DMS53 treated with DMSO at 0.1 percent for 48 hours (cell line): ENCODE measurements around the gene GAB4.
"Not testable (repeated sequence)": the region's sequence is repeated elsewhere in the genome, so short reads cannot be mapped to it uniquely, and the experiment has no call there.

Experiments used
- DNase-seq: peaks from one replicate; lab custom pipeline; 2025; ENCODE audit not compliant: unreplicated experiment; lab: John Stamatoyannopoulos, UW

The GAB4 gene

DNA sequence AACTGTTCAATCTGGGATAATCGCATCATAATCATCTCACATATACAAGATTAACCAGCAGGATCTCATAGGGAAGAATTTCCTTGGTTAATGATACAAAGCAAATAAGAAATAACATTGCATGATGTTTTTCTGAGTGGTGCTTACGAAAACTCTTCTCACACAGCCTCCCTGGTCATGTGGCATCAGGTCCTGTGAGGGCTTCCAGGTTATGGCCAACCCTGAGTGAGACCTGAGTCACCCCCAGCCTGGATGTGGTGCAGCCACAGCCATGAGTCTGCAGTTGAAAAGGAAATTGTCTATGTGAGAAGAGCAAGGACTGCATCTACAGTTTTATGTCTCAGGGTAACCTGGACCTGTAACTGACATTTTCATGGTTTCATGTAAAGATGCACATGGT lies 92.3 kb downstream of the GAB4 start:
- no peak for DNase-seq

DNA sequence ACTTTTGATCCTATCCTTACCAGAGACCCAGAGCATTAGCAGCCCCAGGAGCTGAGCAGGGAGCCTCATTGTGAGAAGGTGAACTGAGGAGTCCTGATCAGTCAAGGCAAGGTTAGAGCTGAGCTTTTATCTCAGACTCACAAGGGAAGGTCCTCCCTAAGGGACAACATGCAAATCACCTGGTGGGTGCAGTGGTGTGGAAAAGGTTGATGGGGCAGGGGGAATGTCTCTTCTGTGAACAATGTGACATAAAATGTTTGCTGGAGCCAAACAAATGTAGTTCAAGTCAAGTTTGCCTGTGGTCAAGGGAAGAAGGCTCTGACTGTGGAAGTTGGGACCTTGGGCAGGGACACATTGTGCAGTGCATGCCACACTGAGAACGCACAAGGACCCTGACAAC lies 93.1 kb downstream of the GAB4 start:
- DNase-seq, result not testable (repeated sequence)

DNA sequence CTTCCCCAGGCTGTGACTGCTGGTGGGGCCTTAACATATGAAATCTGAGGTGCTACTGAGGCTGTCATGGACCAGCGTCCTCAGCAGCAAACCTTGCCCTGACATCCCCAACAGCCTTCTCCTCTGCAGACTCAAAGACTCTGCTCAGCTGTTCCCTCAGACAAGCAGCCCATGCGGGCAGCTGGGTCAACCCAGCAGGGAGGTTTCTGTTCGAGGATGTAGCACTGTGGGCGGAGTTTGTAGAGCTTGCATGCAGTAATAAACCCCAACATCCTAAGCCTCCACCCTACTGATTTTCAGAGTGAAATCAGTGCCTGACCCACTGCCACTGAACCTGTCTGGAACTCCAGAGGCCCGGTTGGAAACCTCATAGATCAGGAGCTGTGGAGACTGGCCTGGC lies 94.0 kb downstream of the GAB4 start:
- no peak for DNase-seq

DNA sequence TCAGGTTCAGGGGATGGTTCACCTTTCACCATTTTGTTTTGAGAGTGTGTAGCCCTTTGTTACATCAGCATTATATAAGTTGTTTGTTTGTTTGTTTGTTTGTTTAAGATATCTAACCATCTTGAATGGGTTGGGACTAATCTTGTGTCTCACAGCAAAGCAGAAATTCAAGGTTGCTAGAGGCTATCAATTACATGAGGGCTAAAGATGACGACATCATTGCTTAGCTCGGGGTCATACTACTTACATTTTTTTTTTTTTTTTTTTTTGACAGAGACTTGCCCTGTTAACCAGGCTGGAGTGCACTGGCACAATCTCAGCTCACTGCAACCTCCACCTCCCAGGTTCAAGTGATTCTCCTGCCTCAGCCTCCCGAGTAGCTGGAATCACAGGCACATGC lies 95.7 kb downstream of the GAB4 start:
- no peak for DNase-seq
